ENCODE measurements around the gene TOMM5. TPM values are rescaled to one million over a fixed set of nuclear protein-coding genes. Genes with fewer than 3 reads are reported as not detected.

TOMM5 gene
- total RNA-seq, 4 donors from 2014 or later: 91.1 to 151 (median 97.9) TPM

DNA sequence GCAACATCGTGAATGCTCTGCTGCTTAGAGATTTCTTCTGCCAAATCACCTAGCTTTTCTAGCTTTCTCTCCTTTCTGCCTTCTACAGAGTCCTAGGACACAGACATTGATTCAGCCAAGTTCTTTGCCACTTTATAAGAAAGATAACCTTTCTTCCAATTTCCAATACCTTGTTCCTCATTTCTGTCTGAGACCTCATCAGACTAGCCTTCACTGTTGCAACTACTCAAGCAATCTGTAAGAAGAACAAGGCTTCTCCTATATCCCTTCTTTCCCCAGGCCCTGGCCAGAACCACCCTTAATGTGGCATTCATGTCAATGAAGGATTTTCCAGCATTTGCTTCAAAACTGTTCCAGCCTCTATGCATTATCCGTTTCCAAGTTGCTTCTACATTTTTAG, 40.5 kb downstream of the TOMM5 start:
- TF ChIP-seq CTCF (IDR thresholded peaks at IDR 0.05): no peak
- ATAC-seq (ENCODE audit: low FRiP score) (no peak), DNase-seq (ENCODE audit: low spot score) (no peak)

DNA sequence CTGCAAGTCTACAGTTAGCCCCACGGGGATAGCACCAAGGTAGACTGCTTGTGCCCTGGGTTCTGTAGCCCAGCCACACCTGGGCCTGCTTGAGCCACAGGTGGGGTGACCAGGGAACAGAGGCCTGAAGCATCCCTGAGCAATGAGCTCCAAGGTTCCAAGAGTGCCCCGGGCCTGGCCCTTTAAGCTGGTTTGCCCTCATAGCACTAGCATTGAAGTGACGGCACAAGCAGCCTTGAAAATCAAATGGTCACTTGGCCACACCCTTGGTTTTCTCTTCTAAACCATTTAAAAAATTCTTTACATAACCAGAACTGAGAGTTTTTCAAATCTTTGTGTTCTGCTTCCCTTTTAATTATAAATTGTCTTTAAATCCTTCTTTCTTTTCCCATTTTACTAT, 40.9 kb downstream of the TOMM5 start:
- DNase-seq (ENCODE audit: low spot score): no peak
- TF ChIP-seq CTCF (IDR thresholded peaks at IDR 0.05): no peak
- ATAC-seq (ENCODE audit: low FRiP score): no peak

- no peak for DNase-seq (ENCODE audit: low spot score)
- ATAC-seq (ENCODE audit: low FRiP score): no peak
- no peak for TF ChIP-seq CTCF (IDR thresholded peaks at IDR 0.05)
Measured at GRCh38 chr9:37550781-37551180, 41.6 kb downstream of the TOMM5 start.

DNA sequence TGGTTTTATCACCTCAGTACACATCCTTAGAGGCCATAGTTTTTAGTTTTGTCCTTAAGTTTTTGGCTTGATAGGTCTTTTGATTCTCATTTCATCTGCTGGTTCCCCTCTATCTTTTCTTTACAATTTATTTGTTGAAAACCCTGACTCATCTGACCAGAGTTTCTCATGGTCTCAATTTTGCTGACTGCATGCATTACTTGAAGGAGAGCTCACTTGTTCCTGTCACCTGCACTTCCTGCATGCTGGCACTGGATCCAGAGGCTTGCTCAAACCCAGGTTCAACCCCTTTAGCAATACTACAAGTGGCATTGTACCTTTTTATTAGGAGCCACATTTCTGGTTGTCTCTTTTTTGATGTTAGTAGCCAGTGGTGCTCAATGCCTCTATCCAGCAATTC, 42.9 kb downstream of the TOMM5 start:
- DNase-seq (ENCODE audit: low spot score) (no peak), ATAC-seq (ENCODE audit: low FRiP score) (no peak)
- TF ChIP-seq CTCF (IDR thresholded peaks at IDR 0.05): no peak

- no peak for ATAC-seq (ENCODE audit: low FRiP score)
- TF ChIP-seq CTCF (IDR thresholded peaks at IDR 0.05): no peak
- no peak for DNase-seq (ENCODE audit: low spot score)
Measured at GRCh38 chr9:37547328-37547878, 45.0 kb downstream of the TOMM5 start.

DNA sequence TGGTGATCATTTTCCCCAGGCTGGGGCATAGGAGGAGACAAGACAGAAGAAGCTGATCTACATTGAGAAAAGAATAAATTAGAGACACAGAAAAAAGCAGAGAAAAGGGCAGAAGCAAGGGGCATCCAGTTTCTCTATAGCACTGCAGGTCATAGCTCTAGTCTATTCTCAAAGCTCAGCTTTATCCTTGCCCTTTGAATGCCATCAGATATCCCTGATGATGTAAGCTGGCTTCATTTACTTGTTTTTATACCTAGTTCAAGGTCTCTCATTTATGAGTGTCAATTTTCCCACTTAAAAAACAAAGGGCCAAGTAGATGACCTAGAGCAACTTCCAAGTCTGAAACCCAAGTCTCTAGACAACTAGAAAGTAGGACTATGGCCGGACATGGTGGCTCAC, 48.9 kb downstream of the TOMM5 start:
- DNase-seq (ENCODE audit: low spot score): no peak
- ATAC-seq (ENCODE audit: low FRiP score): no peak

More for the DNA sequence above, 48.9 kb downstream of the TOMM5 start:
- no peak for TF ChIP-seq CTCF (IDR thresholded peaks at IDR 0.05)

All from omental fat pad (tissue), 4 donors.